Measurements from ENCODE around the gene ZNF79. TPM values are rescaled to one million over a fixed set of nuclear protein-coding genes. Genes with fewer than 3 reads are reported as not detected.
A peak's percentile ranks its signal among the peaks of the same experiment; 100 is the strongest.

ZNF79 gene
- total RNA-seq, 1 donor from 2014 or later: 21.7 TPM

DNA sequence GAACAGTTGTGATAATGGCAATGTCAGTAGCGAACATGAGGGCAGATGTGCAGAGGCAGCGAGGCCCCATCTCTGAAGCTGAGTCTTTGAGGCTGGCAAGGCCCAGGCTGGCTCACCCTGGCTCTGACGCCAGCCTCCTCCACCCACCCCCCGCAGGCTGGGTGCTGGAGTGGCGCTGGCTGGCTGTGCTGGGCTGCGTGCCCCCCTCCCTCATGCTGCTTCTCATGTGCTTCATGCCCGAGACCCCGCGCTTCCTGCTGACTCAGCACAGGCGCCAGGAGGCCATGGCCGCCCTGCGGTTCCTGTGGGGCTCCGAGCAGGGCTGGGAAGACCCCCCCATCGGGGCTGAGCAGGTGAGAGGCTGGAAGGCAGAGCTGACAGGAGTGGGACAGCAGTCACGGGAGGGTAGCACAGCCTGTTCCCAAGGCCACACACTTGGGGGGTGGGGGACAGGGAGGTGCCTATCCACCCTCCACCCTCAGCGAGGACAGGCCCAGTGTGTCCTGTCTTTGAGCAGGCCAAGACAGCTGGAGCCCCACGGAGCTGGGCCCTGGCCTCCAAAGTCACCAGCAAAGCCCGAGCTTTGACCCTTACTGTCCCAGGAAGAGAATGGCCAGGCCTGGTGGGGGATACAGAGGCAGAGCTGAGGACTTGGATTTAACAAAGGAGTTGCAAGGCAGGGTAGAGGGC lies 21.6 kb upstream of the ZNF79 start:
- Mint-ChIP-seq H3K27me3 (ENCODE audit: insufficient read depth) (peaks cover 19% of the 10 kb centered on the region), H3K4me3 (no peak overlapping the region)

DNA sequence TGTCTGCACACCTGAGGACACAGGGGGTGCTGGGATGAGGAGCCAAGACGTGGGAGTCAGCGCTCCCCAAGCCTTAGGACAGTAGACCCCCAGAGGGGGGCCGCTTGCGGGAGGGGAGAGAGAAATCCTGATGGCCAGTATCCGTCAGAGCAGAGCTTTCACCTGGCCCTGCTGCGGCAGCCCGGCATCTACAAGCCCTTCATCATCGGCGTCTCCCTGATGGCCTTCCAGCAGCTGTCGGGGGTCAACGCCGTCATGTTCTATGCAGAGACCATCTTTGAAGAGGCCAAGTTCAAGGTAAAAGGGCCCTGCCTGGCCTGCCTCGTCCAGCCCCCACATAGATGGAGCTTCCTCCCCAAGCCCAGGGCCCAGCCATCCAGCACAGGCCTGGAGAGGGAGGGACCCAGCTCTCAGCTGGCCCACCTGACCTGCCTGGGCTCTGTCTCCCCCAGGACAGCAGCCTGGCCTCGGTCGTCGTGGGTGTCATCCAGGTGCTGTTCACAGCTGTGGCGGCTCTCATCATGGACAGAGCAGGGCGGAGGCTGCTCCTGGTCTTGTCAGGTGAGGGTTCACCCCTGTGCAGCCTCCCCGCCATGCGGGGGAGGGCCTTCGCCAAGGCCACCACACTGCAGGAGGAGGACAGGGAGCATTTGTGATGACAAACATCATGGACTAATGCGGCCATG lies 20.5 kb upstream of the ZNF79 start:
- Mint-ChIP-seq H3K27ac (no peak overlapping the region), H3K27me3 (ENCODE audit: insufficient read depth) (peaks cover 14% of the 10 kb centered on the region), H3K4me1 (ENCODE audit: low read depth) (peaks cover under 1% of the 10 kb centered on the region), H3K4me3 (no peak overlapping the region), H3K36me3 (ENCODE audit: low read depth) (no peaks in the 10 kb centered on the region), H3K9me3 (no peaks in the 10 kb centered on the region)
- intact Hi-C loops (cut with micrococcal nuclease): no loop called here
- DNase-seq (ENCODE audit: low spot score): no peak

More for the DNA sequence above, 21.6 kb upstream of the ZNF79 start:
- no peak overlapping the region for H3K27ac Mint-ChIP-seq
- H3K9me3 Mint-ChIP-seq: no peaks in the 10 kb centered on the region
- H3K36me3 Mint-ChIP-seq (ENCODE audit: low read depth): no peaks in the 10 kb centered on the region
- intact Hi-C loops (cut with micrococcal nuclease): no loop called here
- DNase-seq (ENCODE audit: low spot score): no peak
- peaks cover 7% of the 10 kb centered on the region for H3K4me1 Mint-ChIP-seq (ENCODE audit: low read depth)

DNA sequence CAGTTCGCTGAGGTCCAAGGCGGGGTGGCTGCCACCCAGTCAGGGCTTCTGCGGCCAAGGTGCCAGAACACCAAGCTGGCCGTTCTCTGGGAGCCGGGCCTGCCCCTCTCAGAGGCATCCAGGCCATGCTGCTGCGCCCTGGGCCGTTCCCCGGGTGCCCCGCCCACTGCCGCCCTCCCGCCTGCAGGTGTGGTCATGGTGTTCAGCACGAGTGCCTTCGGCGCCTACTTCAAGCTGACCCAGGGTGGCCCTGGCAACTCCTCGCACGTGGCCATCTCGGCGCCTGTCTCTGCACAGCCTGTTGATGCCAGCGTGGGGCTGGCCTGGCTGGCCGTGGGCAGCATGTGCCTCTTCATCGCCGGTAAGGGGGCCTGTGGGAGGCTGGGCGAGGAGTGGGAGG lies 19.6 kb upstream of the ZNF79 start:
- Mint-ChIP-seq H3K27ac (no peak overlapping the region), H3K36me3 (ENCODE audit: low read depth) (no peaks in the 10 kb centered on the region), H3K4me1 (ENCODE audit: low read depth) (no peaks in the 10 kb centered on the region), H3K4me3 (no peak overlapping the region), H3K9me3 (no peaks in the 10 kb centered on the region), H3K27me3 (ENCODE audit: insufficient read depth) (peaks cover 6% of the 10 kb centered on the region)
- no peak for DNase-seq (ENCODE audit: low spot score)
- intact Hi-C loops (cut with micrococcal nuclease): no loop called here

DNA sequence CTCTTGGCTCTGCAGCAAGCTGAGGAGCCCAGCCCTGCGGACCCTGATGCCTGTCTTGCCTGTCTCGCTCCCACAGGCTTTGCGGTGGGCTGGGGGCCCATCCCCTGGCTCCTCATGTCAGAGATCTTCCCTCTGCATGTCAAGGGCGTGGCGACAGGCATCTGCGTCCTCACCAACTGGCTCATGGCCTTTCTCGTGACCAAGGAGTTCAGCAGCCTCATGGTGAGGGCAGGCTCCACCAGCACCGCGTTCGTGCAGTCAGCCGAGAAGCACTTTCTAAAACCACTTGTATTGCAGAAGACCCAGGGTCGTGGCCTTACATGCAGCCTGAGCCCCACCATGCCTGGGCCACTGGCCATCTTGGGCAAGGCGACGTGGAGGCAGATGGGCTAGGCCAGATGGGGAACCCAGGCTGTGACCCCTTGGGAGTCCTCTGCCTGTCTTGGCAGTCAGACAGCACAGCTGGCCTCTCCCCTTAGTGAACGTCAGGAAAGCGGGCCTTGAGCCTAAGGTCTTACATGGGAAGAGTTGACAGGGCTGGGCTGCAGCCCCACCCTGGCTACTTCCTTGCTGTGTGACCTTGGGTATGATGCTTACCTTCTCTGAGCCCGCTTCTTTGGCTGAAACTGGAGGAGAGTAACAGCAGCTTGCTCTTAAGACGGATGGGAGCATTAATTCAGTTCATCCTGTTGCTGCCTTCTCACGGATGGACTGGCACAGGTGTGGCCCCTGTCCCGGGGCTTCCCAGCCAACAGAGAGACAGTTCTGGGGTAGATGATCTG lies 18.6 kb upstream of the ZNF79 start:
- no peaks in the 10 kb centered on the region for H3K4me1 Mint-ChIP-seq (ENCODE audit: low read depth)
- no peak overlapping the region for H3K27ac Mint-ChIP-seq
- peaks cover 4% of the 10 kb centered on the region for H3K27me3 Mint-ChIP-seq (ENCODE audit: insufficient read depth)
- DNase-seq (ENCODE audit: low spot score): no peak
- no peaks in the 10 kb centered on the region for H3K9me3 Mint-ChIP-seq
- no peak overlapping the region for H3K4me3 Mint-ChIP-seq
- intact Hi-C loops (cut with micrococcal nuclease): no loop called here
- no peaks in the 10 kb centered on the region for H3K36me3 Mint-ChIP-seq (ENCODE audit: low read depth)

DNA sequence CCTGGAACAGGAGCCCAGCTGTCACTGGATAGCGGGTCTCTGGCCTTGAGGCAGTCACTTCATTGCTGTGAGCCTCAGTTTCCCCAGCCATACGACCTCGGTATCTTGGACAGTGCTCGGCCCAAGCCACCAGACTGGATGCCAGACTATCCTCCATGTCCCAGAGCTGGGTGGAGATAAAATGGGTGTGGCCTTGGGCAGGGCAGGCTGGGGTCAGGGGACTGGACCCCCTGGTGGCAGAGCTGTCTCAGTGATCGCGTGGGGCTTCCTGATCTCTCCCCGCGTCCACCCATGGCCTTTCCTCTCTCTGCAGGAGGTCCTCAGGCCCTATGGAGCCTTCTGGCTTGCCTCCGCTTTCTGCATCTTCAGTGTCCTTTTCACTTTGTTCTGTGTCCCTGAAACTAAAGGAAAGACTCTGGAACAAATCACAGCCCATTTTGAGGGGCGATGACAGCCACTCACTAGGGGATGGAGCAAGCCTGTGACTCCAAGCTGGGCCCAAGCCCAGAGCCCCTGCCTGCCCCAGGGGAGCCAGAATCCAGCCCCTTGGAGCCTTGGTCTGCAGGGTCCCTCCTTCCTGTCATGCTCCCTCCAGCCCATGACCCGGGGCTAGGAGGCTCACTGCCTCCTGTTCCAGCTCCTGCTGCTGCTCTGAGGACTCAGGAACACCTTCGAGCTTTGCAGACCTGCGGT lies 17.2 kb upstream of the ZNF79 start:
- Mint-ChIP-seq H3K36me3 (ENCODE audit: low read depth) (no peaks in the 10 kb centered on the region), H3K4me1 (ENCODE audit: low read depth) (peaks cover 5% of the 10 kb centered on the region), H3K27me3 (ENCODE audit: insufficient read depth) (peaks cover 3% of the 10 kb centered on the region), H3K9me3 (no peaks in the 10 kb centered on the region), H3K4me3 (no peak overlapping the region), H3K27ac (no peak overlapping the region)
- no peak for DNase-seq (ENCODE audit: low spot score)
- intact Hi-C loops (cut with micrococcal nuclease): no loop called here

DNA sequence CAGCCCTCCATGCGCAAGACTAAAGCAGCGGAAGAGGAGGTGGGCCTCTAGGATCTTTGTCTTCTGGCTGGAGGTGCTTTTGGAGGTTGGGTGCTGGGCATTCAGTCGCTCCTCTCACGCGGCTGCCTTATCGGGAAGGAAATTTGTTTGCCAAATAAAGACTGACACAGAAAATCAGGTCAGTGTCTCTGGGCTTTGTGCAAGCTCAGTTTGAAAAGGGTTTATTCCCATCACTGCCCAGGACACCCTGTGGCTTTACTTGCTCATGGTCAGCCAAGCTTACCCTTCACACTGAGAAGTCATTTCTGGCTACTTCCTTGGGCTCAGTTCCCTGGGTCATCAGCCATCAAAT lies 16.7 kb upstream of the ZNF79 start:
- Mint-ChIP-seq H3K4me1 (ENCODE audit: low read depth) (peaks cover 5% of the 10 kb centered on the region), H3K4me3 (no peak overlapping the region), H3K36me3 (ENCODE audit: low read depth) (no peaks in the 10 kb centered on the region), H3K27me3 (ENCODE audit: insufficient read depth) (peaks cover 4% of the 10 kb centered on the region), H3K9me3 (no peaks in the 10 kb centered on the region), H3K27ac (no peak overlapping the region)
- intact Hi-C loops (cut with micrococcal nuclease): no loop called here
- no peak for DNase-seq (ENCODE audit: low spot score)

DNA sequence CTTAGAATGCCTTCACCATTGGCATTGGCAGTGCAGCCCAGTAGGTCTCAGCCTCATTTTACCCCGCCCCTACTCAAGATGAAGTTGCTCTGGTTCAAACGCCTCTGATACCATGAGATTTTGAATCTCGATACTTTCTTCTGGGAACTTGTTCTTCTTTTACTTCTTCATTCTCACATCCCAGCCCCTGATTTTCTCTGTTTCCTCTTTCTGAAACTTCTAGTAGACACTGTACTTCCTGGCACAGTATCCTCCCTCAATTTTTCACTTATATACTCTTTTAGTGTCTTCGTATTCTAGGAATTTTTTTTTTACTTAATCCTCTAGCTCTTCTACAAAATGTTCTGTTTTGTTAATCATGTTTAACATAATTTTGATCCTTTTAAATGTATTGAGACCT lies 13.1 kb upstream of the ZNF79 start:
- Mint-ChIP-seq H3K27me3 (ENCODE audit: insufficient read depth) (peaks cover 6% of the 10 kb centered on the region), H3K4me1 (ENCODE audit: low read depth) (peaks cover 5% of the 10 kb centered on the region), H3K9me3 (no peaks in the 10 kb centered on the region), H3K27ac (no peak overlapping the region), H3K36me3 (ENCODE audit: low read depth) (no peaks in the 10 kb centered on the region), H3K4me3 (no peak overlapping the region)
- no peak for DNase-seq (ENCODE audit: low spot score)
- intact Hi-C loops (cut with micrococcal nuclease): no loop called here

DNA sequence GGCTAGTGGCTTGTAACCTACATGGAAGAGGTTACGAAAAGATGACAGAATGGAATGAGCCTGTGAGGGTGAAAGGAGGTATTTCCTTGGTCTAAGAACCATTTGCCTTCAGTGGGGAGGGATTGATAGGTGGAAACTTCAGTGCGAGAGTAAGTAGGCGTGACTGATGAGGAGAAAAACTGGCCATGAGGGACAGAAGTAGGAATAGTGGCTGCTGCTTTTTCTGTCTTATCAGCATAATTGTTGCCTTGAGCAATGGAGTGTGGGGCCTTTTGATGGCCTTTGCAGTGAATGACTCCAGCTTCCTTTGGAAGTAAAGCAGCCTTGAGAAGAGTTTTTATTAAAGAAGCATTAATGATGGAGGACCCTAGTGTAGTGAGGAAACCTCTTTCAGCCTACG lies 9.0 kb upstream of the ZNF79 start:
- intact Hi-C loops (cut with micrococcal nuclease): no loop called here
- H3K27me3 Mint-ChIP-seq (ENCODE audit: insufficient read depth): peaks cover 4% of the 10 kb centered on the region

DNA sequence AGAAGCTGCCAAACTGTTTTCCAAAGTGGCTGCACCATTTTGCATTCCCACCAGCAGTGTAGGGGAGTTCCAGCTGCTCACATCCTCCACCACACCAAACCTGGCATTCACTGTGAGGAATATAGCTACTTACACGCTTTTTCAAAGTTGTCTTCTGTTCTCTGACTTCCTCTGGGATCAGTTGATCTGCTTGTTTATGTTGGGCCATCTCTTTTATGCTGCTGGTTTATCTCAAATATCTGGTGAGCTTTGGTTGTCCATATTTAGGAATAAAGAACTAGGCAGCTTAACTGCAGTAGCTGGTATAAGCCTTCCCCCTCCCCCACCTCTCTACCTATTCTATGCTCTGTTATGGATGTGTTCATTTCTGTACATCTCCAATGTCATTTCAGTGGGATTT lies 8.5 kb upstream of the ZNF79 start:
- intact Hi-C loops (cut with micrococcal nuclease): no loop called here
- Mint-ChIP-seq H3K27me3 (ENCODE audit: insufficient read depth) (peaks cover 4% of the 10 kb centered on the region), H3K4me1 (ENCODE audit: low read depth) (peaks cover 5% of the 10 kb centered on the region), H3K9me3 (no peaks in the 10 kb centered on the region), H3K27ac (no peak overlapping the region), H3K4me3 (no peak overlapping the region), H3K36me3 (ENCODE audit: low read depth) (no peaks in the 10 kb centered on the region)
- no peak for DNase-seq (ENCODE audit: low spot score)

More for the DNA sequence above, 9.0 kb upstream of the ZNF79 start:
- Mint-ChIP-seq H3K9me3 (no peaks in the 10 kb centered on the region), H3K4me1 (ENCODE audit: low read depth) (peaks cover 5% of the 10 kb centered on the region), H3K4me3 (no peak overlapping the region), H3K36me3 (ENCODE audit: low read depth) (no peaks in the 10 kb centered on the region), H3K27ac (no peak overlapping the region)
- no peak for DNase-seq (ENCODE audit: low spot score)

DNA sequence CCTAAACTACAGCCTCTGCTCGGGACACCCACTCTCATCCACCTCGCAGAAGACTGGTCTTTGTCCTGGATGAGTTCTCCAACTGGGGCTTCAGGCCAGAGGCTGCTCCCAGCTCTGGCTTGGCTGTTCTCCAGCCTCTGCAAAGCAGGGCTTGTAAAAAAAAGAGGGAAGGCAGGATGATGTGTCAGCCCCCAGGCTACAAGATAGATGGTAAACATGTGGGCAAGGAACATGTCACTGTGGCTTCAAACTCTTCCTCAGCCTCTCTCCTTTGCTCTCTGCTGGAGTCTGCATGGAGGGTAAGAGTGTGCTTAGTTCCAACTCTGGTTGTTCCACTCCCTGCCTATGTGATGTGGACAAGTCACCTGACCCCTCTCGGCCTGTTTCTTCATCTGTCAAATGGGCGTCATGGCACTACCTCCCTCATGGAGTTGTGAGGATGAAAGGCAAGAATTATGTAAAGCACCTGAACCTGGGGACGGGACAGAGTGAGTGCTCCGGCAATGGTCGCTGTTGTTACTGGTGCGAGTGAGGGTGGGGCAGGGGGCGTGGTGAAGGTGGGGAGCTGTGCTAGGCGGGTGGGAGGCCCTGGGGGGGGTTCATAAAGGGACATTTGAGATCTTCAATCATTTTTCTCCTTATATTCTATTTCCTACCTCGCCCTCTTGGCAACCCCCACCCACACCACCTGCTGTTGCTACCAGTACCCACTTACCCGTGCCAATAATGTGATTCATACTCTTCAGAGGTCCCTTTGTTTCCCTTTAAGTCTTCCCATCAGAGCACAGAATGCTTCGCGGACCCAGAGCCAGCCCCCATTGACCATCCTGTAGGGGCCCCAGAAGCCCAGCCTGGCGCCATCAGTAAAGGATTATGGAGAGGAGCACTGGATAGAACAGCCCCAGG lies 6.8 kb upstream of the ZNF79 start:
- intact Hi-C loops (cut with micrococcal nuclease): loop anchor here (2.0 kb wide), 1 partner anchor 203 kb away; no protein-coding TSS in a partner anchor
- Mint-ChIP-seq H3K27me3 (ENCODE audit: insufficient read depth) (peaks cover 2% of the 10 kb centered on the region), H3K36me3 (ENCODE audit: low read depth) (no peaks in the 10 kb centered on the region), H3K9me3 (no peaks in the 10 kb centered on the region), H3K4me3 (no peak overlapping the region), H3K4me1 (ENCODE audit: low read depth) (no peaks in the 10 kb centered on the region), H3K27ac (no peak overlapping the region)
- DNase-seq (ENCODE audit: low spot score): no peak

DNA sequence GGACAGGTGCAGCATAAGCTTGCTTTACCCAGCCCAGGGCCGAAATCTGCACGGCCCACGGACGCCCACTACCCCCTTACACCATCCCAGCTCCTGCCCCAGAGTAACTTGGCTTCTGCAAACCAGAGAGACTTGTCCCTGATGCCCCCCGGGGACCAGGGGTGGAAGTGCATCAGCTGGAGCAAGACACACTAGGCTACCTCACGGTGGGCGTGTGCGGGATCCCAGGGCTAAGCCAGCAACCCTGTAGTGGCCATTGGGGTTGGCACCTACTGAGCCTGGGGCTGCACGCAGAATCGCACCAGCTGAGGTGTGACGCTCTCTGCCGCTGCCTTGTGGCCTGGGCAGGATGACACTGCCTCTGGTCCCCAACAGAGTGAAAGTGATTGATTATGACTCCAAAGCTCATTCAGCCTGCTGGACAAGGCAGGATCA lies 6.1 kb upstream of the ZNF79 start:
- peaks cover 5% of the 10 kb centered on the region for H3K4me1 Mint-ChIP-seq (ENCODE audit: low read depth)
- peak; percentile 19 for DNase-seq (ENCODE audit: low spot score)
- no peaks in the 10 kb centered on the region for H3K36me3 Mint-ChIP-seq (ENCODE audit: low read depth)
- no peaks in the 10 kb centered on the region for H3K9me3 Mint-ChIP-seq
- no peak overlapping the region for H3K4me3 Mint-ChIP-seq
- H3K27ac Mint-ChIP-seq: no peak overlapping the region
- intact Hi-C loops (cut with micrococcal nuclease): loop anchor here (2.0 kb wide), 1 partner anchor 203 kb away; no protein-coding TSS in a partner anchor
- H3K27me3 Mint-ChIP-seq (ENCODE audit: insufficient read depth): no peaks in the 10 kb centered on the region

DNA sequence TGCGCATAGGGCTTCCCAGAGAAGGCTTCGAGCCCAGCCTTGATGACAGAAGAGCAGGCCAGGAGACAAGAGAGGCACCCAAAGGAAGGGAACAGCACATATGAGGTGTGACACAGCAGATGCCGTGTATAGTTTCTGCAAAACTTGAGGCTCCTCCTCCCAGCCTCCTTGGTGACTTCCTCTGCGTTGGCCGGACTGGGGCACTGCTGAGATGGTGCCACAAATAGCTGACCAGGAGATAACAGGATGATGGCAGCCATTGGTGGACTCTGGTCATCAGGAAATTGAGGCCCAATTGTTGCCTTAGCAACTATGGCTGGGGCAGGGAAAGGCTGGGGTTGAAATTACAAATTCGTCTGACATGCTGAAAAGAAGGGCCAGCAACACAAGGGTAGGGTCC lies 4.8 kb upstream of the ZNF79 start:
- intact Hi-C loops (cut with micrococcal nuclease): loop anchor here (2.0 kb wide), 1 partner anchor 205 kb away; no protein-coding TSS in a partner anchor
- Mint-ChIP-seq H3K27me3 (ENCODE audit: insufficient read depth) (peaks cover 2% of the 10 kb centered on the region), H3K4me3 (no peak overlapping the region), H3K4me1 (ENCODE audit: low read depth) (peaks cover 18% of the 10 kb centered on the region), H3K9me3 (no peaks in the 10 kb centered on the region), H3K36me3 (ENCODE audit: low read depth) (peaks cover 2% of the 10 kb centered on the region), H3K27ac (no peak overlapping the region)
- no peak for DNase-seq (ENCODE audit: low spot score)
